MV-4-11 (cell line): ENCODE measurements around the gene COQ7.

Experiments used
- DNase-seq: peaks from one replicate; lab custom pipeline; 2025; lab: John Stamatoyannopoulos, UW

The COQ7 gene

GRCh38 chr16:19067349-19068236 lies at the start of gene COQ7:
COQ7 (plus strand) TSS chr16:19067614; CDS start chr16:19067665, 51 bp downstream.
- peak; percentile 99 for DNase-seq

- no peak for DNase-seq
Observed at GRCh38 chr16:19020689-19021088, 46.7 kb upstream of the COQ7 start.

- no peak for DNase-seq
Observed at GRCh38 chr16:19021747-19022146, 45.7 kb upstream of the COQ7 start.

GRCh38 chr16:19027416-19027815 lies 40.0 kb upstream of the COQ7 start:
- no peak for DNase-seq

- no peak for DNase-seq
Observed at GRCh38 chr16:19029980-19030379, 37.4 kb upstream of the COQ7 start.

- no peak for DNase-seq
Observed at GRCh38 chr16:19031738-19032137, 35.7 kb upstream of the COQ7 start.

- no peak for DNase-seq
Observed at GRCh38 chr16:19033761-19034160, 33.7 kb upstream of the COQ7 start.

- no peak for DNase-seq
Observed at GRCh38 chr16:19040400-19040799, 27.0 kb upstream of the COQ7 start.

- DNase-seq, result no peak
Observed at GRCh38 chr16:19044769-19045168, 22.6 kb upstream of the COQ7 start.

GRCh38 chr16:19046062-19046461 lies 21.4 kb upstream of the COQ7 start:
- no peak for DNase-seq

GRCh38 chr16:19062706-19063105 lies 4.7 kb upstream of the COQ7 start:
- no peak for DNase-seq

GRCh38 chr16:19066988-19067348 lies 446 bp upstream of the COQ7 start:
- DNase-seq, result no peak

GRCh38 chr16:19068237-19068815 lies 912 bp downstream of the COQ7 start:
- no peak for DNase-seq

GRCh38 chr16:19071811-19072777 lies 4.7 kb downstream of the COQ7 start:
- peak; percentile 57 for DNase-seq

GRCh38 chr16:19073344-19073743 lies 5.9 kb downstream of the COQ7 start:
- peak; percentile 61 for DNase-seq

- no peak for DNase-seq
Observed at GRCh38 chr16:19073863-19074262, 6.4 kb downstream of the COQ7 start.

GRCh38 chr16:19075511-19075910 lies 8.1 kb downstream of the COQ7 start:
- no peak for DNase-seq

GRCh38 chr16:19077879-19078278 lies 10.5 kb downstream of the COQ7 start:
- no peak for DNase-seq

- DNase-seq, result no peak
Observed at GRCh38 chr16:19083670-19084069, 16.3 kb downstream of the COQ7 start.

GRCh38 chr16:19084139-19084538 lies 16.7 kb downstream of the COQ7 start:
- no peak for DNase-seq

- no peak for DNase-seq
Observed at GRCh38 chr16:19084879-19085278, 17.5 kb downstream of the COQ7 start.

GRCh38 chr16:19085679-19086200 lies 18.3 kb downstream of the COQ7 start:
- peak; percentile 65 for DNase-seq
